Glomerular endothelial cell (primary cell): Measurements from ENCODE around the gene KIFC1. TPM values are rescaled to one million over a fixed set of nuclear protein-coding genes. Genes with fewer than 3 reads are reported as not detected.

Experiments used
- DNase-seq: peaks from one replicate; pipeline ENCODE4 v3.0.0-alpha.2; 2011; ENCODE audit warnings: low read depth, low spot score; ENCODE audit errors: extremely low read depth
- total RNA-seq: library from RNA; depleted of rRNA; stranded (reverse); fragments of >200 nt; gene quantifications from 2 replicates; pipeline ENCODE4 v1.2.3, GENCODE V29; 2015

Gene KIFC1
- total RNA-seq, 1 donor from 2014 or later, result 21.9 TPM

GRCh38 chr6:33424855-33425667, 33.4 kb downstream of the KIFC1 start:
- DNase-seq, result no peak

GRCh38 chr6:33425668-33426577, 34.3 kb downstream of the KIFC1 start:
- DNase-seq, result no peak

GRCh38 chr6:33426590-33427511, 35.2 kb downstream of the KIFC1 start:
- DNase-seq, result no peak

- no peak for DNase-seq
Observed at GRCh38 chr6:33427585-33428223, 36.1 kb downstream of the KIFC1 start.

- no peak for DNase-seq
Observed at GRCh38 chr6:33428224-33428965, 36.8 kb downstream of the KIFC1 start.

- DNase-seq, result no peak
Observed at GRCh38 chr6:33428966-33429749, 37.5 kb downstream of the KIFC1 start.

- no peak for DNase-seq
Observed at GRCh38 chr6:33429750-33430052, 38.1 kb downstream of the KIFC1 start.

GRCh38 chr6:33430334-33430733, 38.7 kb downstream of the KIFC1 start:
- no peak for DNase-seq

GRCh38 chr6:33430991-33431879, 39.6 kb downstream of the KIFC1 start:
- no peak for DNase-seq

- no peak for DNase-seq
Observed at GRCh38 chr6:33431880-33432541, 40.4 kb downstream of the KIFC1 start.

GRCh38 chr6:33432546-33432945, 40.9 kb downstream of the KIFC1 start:
- no peak for DNase-seq

GRCh38 chr6:33433001-33433543, 41.4 kb downstream of the KIFC1 start:
- no peak for DNase-seq

GRCh38 chr6:33433544-33434191, 42.0 kb downstream of the KIFC1 start:
- no peak for DNase-seq

GRCh38 chr6:33434961-33435360, 43.3 kb downstream of the KIFC1 start:
- no peak for DNase-seq

GRCh38 chr6:33437666-33438065, 46.0 kb downstream of the KIFC1 start:
- no peak for DNase-seq

GRCh38 chr6:33438978-33439594, 47.5 kb downstream of the KIFC1 start:
- no peak for DNase-seq
